GM21381 (cell line): ENCODE results near the gene STX3.

Experiments
- ATAC-seq: cut with Tn5 transposase; IDR thresholded peaks from one replicate; pipeline ENCODE4 v1.9.1; 2021; ENCODE audit warnings: mild to moderate bottlenecking, moderate library complexity; ENCODE audit not compliant: unreplicated experiment

STX3 gene

DNA sequence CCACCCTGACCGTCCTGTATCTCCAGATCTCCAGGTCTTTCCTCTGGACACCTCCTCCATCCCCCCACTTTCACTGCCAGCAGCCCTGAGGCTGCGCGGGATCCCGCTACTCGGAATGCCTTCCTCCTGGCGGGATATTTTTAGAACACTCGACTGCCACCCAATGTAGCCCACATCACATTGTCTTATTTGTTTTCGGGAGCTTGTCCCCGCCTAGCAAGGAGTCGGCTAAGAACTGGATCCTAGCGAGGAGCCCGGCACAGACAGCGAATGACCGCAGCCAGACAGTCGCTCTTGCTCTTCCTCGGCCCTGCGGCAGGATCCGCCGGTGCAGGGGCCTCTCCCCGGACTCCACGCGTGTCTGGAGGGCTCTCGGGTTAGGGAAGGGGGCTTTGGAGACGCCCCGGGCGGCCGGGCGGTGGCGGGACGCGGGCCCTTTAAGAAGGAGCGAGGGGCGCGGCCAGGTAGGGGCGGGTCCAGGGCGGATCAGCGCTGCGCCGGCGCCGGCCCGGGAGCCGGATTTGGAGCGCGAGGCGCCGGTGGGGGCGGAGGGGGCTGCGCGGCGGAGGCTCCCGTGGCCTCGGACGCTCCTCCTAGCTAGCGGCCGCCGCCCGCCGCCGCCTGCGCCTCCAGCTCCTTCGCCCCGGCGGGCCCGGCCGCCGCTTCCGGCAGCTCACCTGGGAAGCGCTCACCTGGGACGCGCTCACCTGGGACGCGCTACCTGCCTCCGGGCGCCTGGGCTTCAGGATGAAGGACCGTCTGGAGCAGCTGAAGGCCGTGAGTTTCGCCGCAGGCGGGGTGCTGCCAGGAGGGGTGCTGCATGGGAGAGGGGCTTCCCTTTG is at the start of gene STX3:
STX3 (plus strand) TSS at position 518 of the 842 bp plus-strand sequence; CDS start at position 748, 230 bp downstream.
- peak; percentile 72 for ATAC-seq

- ATAC-seq = no peak
Observed at GRCh38 chr11:59706518-59707285, 48.5 kb upstream of the STX3 start.

GRCh38 chr11:59707371-59707770 is 47.8 kb upstream of the STX3 start:
- no peak for ATAC-seq

GRCh38 chr11:59708537-59708936 is 46.6 kb upstream of the STX3 start:
- no peak for ATAC-seq

- no peak for ATAC-seq
Observed at GRCh38 chr11:59710136-59710847, 44.9 kb upstream of the STX3 start.

- ATAC-seq = no peak
Observed at GRCh38 chr11:59713745-59714144, 41.4 kb upstream of the STX3 start, which contains the start of gene OR10V1. TSS of gene OR10V1 (minus strand) at chr11:59713845. CDS start at chr11:59713845, 0 bp downstream.

GRCh38 chr11:59716051-59716450 is 39.1 kb upstream of the STX3 start:
- no peak for ATAC-seq

GRCh38 chr11:59719556-59719955 is 35.6 kb upstream of the STX3 start:
- ATAC-seq = no peak

GRCh38 chr11:59724066-59724465 is 31.1 kb upstream of the STX3 start:
- ATAC-seq = no peak

DNA sequence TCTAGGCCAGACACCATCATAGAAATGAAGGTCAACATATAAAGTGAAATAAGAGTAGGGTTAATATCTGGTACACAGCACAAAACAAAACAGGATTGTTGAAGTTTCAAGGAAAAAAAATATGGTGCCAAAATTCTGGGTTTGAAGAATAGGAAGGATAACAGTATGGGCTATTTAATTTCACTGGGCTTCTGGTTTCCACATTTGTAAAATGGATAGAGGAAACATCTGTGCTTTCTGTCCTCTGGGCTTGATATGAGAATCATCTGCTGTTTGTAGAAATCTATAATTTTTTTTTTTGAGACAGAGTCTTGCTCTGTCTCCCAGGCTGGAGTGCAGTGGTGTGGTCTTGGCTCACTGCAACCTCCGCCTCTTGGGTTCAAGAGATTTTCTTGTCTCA is 27.8 kb upstream of the STX3 start:
- ATAC-seq = no peak

DNA sequence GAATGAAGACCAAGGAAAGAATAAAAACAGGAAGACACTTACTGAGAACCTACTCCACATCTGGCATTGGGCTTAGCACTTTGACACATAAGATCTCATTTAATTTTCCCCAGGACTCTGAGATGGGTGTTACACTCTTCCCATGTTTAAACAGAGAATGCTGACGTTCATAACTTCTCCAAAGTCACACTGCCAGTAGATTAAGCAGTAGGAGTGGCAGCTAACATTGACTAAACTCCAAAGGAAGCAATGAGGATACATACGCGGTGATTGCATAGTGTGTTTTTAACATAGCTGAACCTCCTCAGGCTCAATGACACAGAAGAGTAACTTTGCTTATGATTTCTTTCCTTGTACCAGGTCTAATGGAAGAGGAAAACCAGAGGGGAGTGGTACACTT is 27.0 kb upstream of the STX3 start:
- no peak for ATAC-seq

- no peak for ATAC-seq
Observed at GRCh38 chr11:59728913-59729312, 26.3 kb upstream of the STX3 start.

- ATAC-seq = no peak
Observed at GRCh38 chr11:59729834-59730233, 25.3 kb upstream of the STX3 start.

DNA sequence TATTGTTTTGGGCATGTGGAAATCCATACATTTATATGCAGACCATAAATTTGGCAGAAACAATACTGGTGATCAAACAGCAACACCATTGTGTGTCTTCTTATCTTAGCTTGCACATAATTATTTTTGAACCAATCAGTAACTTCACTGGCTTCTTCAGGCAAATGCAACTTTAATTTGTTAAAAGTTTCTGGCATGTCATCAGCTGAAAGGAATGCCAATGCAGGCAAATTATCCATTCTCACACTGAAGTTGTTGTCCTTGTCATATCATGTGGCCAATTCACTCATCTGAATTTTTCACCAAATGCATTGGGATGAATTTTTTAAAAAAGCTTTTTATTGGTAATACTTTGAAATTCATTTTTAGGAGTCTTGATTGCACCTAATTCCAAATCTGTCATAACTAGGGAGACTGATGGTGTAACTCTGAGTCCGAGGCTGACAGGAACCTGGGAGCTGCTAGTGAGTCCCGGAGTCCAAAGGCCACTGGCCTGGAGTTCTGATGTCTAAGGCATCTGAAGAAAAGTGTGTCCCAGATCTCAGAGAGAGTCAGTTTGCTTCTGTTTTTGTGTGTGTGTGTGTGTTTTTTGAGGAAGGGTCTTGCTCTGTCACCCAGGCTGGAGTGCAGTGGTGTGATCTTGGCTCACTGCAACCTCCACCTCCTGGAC is 24.1 kb upstream of the STX3 start:
- ATAC-seq = no peak

GRCh38 chr11:59746111-59746510 is 9.1 kb upstream of the STX3 start:
- no peak for ATAC-seq

DNA sequence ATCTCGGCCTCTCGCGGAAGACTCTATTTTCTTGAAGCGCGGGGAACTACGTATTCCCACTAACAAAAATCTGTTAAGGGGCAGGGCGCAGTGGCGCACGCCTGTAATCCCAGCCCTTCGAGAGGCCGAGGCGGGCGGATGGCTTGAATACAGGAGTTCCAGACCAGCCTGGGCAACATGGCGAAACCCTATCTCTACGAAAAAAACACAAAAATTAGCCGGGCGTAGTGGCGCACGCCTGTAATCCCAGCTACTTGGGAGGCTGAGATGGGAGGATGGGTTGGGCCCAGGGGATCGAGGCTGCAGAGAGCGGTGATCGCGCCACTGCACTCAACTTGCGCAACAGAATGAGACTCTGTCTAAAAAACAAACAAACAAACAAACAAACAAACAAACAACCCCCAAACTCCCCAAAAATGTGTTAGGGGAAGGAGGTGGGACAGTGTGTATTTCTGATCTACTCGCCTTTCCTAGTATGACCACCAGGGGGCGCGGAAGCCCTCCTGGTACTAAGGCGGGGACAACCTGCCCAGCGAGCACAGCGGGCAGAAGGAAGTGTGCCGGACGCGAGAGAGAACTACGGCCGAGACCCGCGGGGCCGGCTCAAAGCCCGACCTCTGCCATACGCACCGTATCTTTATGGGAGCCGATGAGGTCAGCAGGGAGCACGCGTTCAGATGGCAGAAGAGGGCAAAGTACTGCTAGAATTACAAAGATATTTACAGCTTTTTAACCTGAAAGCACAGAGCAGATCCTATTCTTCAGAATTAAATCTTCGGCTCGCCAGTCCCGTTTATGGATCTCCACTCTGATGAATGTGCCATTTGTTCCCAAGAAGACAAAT is 1.3 kb upstream of the STX3 start:
- ATAC-seq = peak; percentile 65

DNA sequence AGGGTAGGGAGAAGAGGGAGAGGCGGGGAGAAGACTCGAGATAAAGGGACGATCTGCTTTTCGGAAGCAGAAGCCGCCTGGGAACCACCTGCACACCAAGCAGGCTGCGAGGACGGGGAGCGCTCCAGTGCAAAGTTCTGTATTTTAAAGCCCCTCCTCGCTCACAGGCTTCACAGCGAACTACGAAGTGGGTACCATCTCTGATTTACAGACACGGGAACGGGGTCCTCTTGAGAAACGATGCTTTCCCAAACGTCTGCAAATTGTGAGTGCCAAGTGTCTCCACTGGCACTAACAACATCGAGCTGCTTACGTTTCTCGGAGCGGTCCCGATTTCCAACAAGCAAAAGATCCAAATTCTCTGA is 700 bp upstream of the STX3 start:
- peak; percentile 18 for ATAC-seq

DNA sequence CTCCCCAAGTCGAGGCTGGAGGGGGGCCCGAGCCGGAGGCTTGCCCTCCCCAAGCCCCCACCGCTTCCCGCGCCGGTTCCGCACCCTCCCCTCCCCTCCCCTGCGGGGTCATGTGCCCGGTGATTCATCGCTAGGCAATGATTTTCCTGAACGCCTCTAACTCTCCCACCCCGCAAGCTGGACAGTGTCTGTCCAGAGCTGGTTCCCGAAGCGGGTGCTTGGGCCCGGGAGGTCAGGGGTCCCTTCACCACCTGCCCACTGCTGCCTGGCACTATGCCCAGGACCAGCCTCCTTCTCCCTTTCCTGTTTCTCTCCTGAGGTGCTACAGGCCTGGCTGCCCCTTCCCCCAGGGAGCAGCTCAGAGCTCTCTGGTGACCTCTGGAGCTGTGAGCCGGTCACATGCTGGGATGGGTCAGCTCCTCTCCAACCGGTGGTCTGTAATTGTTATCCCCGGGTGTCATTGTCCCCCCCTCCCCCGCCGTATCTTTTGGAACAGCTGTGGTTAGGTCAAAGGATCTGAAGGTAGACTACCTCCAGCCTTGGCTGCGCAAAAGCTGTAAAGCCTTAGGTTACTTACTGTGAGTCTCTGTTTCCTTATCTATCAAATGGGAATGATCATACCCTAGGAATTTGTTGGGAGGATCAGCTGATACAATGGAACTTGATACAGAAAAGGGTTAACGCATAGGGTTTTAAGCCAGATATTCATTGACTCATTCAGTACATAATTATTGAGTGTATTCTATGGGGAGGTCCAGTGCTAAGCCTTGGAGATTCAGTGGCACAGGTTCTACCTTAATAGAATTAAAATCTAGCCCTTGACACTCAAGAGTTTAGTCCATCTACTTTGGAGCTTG is 753 bp downstream of the STX3 start:
- ATAC-seq = no peak

- ATAC-seq = no peak
Observed at GRCh38 chr11:59756558-59756840, 1.3 kb downstream of the STX3 start.
